ENCODE data around the gene CNTF. TPM values are rescaled to one million over a fixed set of nuclear protein-coding genes. Genes with fewer than 3 reads are reported as not detected.

CNTF gene
- total RNA-seq, 1 donor from 2014 or later, result 1.2 TPM

- Histone ChIP-seq H3K9me3 (no peaks in the 10 kb centered on the region), H3K4me1 (no peaks in the 10 kb centered on the region), H3K4me3 (no peak overlapping the region), H3K27me3 (no peaks in the 10 kb centered on the region), H3K27ac (no peak overlapping the region), H3K36me3 (peaks cover 50% of the 10 kb centered on the region)
- intact Hi-C loops (cut with DNase I), result no loop called here
- no peak for TF ChIP-seq CTCF (IDR thresholded peaks at IDR 0.05)
- no peak for ATAC-seq
- DNase-seq, result no peak
These were observed 2.6 kb downstream of the CNTF start for GRCh38 chr11:58625086-58625485.

DNA sequence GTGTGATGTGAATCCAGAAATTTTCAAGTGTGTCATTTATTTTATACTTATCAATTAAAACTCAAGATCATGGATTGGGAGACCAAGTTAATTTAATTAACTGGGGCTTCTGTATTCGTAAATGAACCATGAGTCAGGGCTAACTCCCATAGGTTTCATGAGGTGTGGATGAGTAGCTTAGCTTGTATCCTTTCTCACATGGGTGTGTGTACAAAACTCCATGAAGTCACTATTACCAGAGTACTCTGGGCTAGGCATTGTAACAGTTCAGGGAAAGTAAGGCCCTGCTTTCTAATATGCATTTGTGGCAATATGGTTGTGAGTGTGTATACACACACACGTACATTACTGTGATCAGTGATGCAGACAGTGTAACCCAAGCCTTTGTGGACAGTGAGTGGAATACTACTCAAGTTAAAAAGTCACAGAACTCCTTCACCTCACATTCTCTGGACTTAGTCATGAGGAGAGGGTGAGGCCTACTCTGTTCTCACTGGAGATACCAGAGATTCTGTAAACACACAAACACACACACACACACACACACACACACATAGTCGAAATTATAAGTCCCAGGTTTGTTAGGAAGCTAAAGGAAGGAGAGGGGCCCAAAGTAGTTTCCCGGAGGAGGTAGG is 3.5 kb downstream of the CNTF start:
- TF ChIP-seq CTCF (IDR thresholded peaks at IDR 0.05), result no peak
- no peaks in the 10 kb centered on the region for H3K27me3 ChIP-seq
- H3K4me1 ChIP-seq, result no peaks in the 10 kb centered on the region
- intact Hi-C loops (cut with DNase I), result no loop called here
- no peak for DNase-seq
- no peak overlapping the region for H3K4me3 ChIP-seq
- no peaks in the 10 kb centered on the region for H3K9me3 ChIP-seq
- H3K27ac ChIP-seq, result no peak overlapping the region
- H3K36me3 ChIP-seq, result peaks cover 41% of the 10 kb centered on the region
- ATAC-seq, result no peak

GRCh38 chr11:58626934-58627483 is 4.5 kb downstream of the CNTF start:
- TF ChIP-seq CTCF (IDR thresholded peaks at IDR 0.05), result no peak
- H3K27ac ChIP-seq, result no peak overlapping the region
- no peak for DNase-seq

GRCh38 chr11:58628446-58628845 is 6.0 kb downstream of the CNTF start:
- H3K4me1 ChIP-seq, result no peaks in the 10 kb centered on the region
- H3K27ac ChIP-seq, result no peak overlapping the region
- no peak for TF ChIP-seq CTCF (IDR thresholded peaks at IDR 0.05)
- intact Hi-C loops (cut with DNase I), result no loop called here
- no peak overlapping the region for H3K4me3 ChIP-seq
- H3K9me3 ChIP-seq, result no peaks in the 10 kb centered on the region
- ATAC-seq (no peak), DNase-seq (no peak)
- peaks cover 18% of the 10 kb centered on the region for H3K36me3 ChIP-seq
- H3K27me3 ChIP-seq, result no peaks in the 10 kb centered on the region

More at GRCh38 chr11:58626934-58627483, 4.5 kb downstream of the CNTF start:
- intact Hi-C loops (cut with DNase I), result no loop called here
- no peaks in the 10 kb centered on the region for H3K9me3 ChIP-seq
- H3K27me3 ChIP-seq, result no peaks in the 10 kb centered on the region
- peaks cover 31% of the 10 kb centered on the region for H3K36me3 ChIP-seq
- H3K4me3 ChIP-seq, result no peak overlapping the region
- no peak for ATAC-seq
- H3K4me1 ChIP-seq, result no peaks in the 10 kb centered on the region

DNA sequence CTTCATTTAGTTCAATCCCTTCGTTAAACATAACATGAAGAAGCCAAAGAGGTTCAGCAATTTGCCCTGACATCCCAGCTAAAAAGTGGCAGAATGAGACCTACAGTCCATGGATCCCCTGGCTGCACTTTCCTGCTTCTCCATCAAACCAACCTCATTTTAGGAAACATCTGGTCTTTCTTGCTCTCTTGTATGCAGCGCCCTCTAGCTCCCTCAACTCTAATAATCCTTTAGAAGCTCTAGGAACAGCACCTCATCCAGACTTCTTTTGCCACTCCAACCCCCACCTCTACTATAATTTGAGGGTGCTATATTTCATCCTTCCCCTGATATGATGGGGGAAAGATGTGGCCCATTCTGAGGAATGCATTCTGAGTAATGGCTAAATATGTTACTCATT is 7.4 kb downstream of the CNTF start:
- TF ChIP-seq CTCF (IDR thresholded peaks at IDR 0.05), result peak; percentile 50
- Histone ChIP-seq H3K27me3 (no peaks in the 10 kb centered on the region), H3K9me3 (no peaks in the 10 kb centered on the region), H3K4me3 (no peak overlapping the region), H3K36me3 (peaks cover 4% of the 10 kb centered on the region), H3K27ac (no peak overlapping the region), H3K4me1 (no peaks in the 10 kb centered on the region)
- intact Hi-C loops (cut with DNase I), result no loop called here
- DNase-seq, result no peak
- ATAC-seq, result peak; percentile 57

All from upper lobe of right lung (tissue), 1 donor.